Measurements from ENCODE around the gene KLK6. TPM values are rescaled to one million over a fixed set of nuclear protein-coding genes. Genes with fewer than 3 reads are reported as not detected.
A peak's percentile ranks its signal among the peaks of the same experiment; 100 is the strongest.

KLK6 gene
- polyA plus RNA-seq, 2 of the 4 experiments (the other 2 are of a cell fraction): 0.13 TPM; not detected in 1

DNA sequence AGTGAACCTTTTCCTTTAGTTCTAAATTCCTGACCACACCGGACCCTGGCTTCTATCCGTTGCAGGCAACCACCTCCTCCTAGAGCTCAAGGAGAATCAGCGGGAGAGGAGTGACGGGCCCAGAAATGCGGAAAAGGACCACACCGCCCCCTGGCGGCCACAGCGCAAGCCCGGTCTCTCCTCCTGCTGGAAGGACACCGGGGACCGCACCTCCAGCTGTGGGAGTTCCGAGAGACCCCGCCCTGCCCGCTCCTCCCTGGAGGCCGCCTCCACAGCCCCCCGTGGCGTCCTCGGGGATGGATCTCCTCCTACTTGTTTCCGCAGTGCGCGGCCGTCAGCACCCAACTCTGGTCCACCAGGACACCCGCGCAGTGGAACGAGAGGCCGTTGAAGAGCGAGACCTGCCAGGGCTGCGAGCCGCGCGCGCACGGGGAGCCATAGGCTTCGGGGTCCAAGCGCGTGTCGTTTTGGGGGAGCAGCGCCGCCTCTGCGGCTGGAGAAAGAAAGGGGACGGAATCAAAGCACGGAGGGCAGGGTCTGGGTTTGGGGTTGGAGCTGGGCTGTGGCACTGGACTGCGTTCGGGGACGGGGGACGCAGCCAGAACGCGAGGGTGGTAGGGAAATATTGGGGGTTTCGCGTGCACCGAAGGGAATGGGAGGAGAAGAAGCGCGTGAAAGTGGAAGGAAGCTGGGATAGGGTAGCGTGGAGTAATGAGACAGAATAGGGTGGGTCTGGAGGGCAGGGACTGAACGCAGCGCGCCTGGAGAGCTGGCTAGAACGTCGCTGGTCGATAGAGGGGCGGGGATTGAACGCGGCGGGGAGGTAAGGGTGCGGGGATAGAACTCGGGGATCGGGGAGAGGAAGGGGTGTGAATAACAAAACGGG, 47.6 kb upstream of the KLK6 start:
- ChIA-PET POLR2A (interaction anchor here (1.0 to 1.1 kb wide), 2 partner anchors 87 to 213 kb away, joined by 3 to 5 read pairs; no protein-coding TSS in a partner anchor), CTCF (interaction anchor here (0.5 to 8.8 kb wide), 51 partner anchors 9 to 644 kb away, joined by 3 to 147 read pairs (median 5); partner anchors contain the start of genes ACP4, KLK11, KLK6 and KLK8)
- peak; percentile 63 to 84 for ATAC-seq
- peaks cover 23% of the 10 kb centered on the region for H3K4me1 ChIP-seq
- H3K9me3 ChIP-seq: no peaks in the 10 kb centered on the region
- peak overlapping the region; percentile 92 for H3K4me2 ChIP-seq
- peak overlapping the region; percentile 42 for H3K4me3 ChIP-seq
- TF ChIP-seq HDAC2 (IDR thresholded peaks at IDR 0.05): peak; percentile 91
- peak; percentile 84 to 89 for TF ChIP-seq RAD21 (conservative IDR thresholded peaks at IDR 0.05 in 1 of 2, IDR thresholded peaks at IDR 0.05 in 1 of 2)
- no peak for TF ChIP-seq RFX5 (IDR thresholded peaks at IDR 0.05)
- TF ChIP-seq SMC3 (IDR thresholded peaks at IDR 0.05): peak; percentile 81
- peak; percentile 25; the same call in 1 of the 2 replicates for TF ChIP-seq MAX (IDR thresholded peaks at IDR 0.05)
- no peak for TF ChIP-seq POLR2A (IDR thresholded peaks at IDR 0.05; ENCODE audit: low read length)
- no peak for TF ChIP-seq CBX8 (IDR thresholded peaks at IDR 0.05)
- 0 out of 2 replicates have a peak, but pooled peaks have one; percentile 53 for TF ChIP-seq RNF2 (IDR thresholded peaks at IDR 0.05; ENCODE audit: borderline replicate concordance, low read depth)
- TF ChIP-seq CTCF (IDR thresholded peaks at IDR 0.05): peak; percentile 84
- no peak for TF ChIP-seq REST (IDR thresholded peaks at IDR 0.05)
- TF ChIP-seq ZSCAN20 (CRISPR knock-in tag; IDR thresholded peaks at IDR 0.05): no peak
- no peak for TF ChIP-seq JUN (IDR thresholded peaks at IDR 0.05)
- no peak for TF ChIP-seq NFE2L2 (conservative IDR thresholded peaks at IDR 0.05; ENCODE audit: low read length)
- no peak for TF ChIP-seq CHD4 (IDR thresholded peaks at IDR 0.05; ENCODE audit: borderline replicate concordance)
- no peak for TF ChIP-seq POLR2AphosphoS2 (conservative IDR thresholded peaks at IDR 0.05; ENCODE audit: low read length)
- no peak for TF ChIP-seq SREBF2 (IDR thresholded peaks at IDR 0.05)
- no peak for TF ChIP-seq TFCP2L1 (CRISPR knock-in tag; IDR thresholded peaks at IDR 0.05)
- 4% methylated on average over 56 of the region's 68 CpGs for whole genome bisulfite sequencing (ENCODE audit: missing lambda C conversion rate)
- peak; percentile 87 to 98 for DNase-seq (ENCODE audit: low read depth in 1 of 2, low spot score in 1 of 2)
- peak overlapping the region in 1 of 2 experiments; percentile 27; a peak in 1 of 6 replicates for H3K27ac ChIP-seq
- FAIRE-seq: no peak

GRCh38 chr19:51015691-51016267, 46.4 kb upstream of the KLK6 start:
- TF ChIP-seq ESRRA (IDR thresholded peaks at IDR 0.05; ENCODE audit: borderline replicate concordance, low read length) (no peak), CTCF (IDR thresholded peaks at IDR 0.05) (no peak), NR3C1 (IDR thresholded peaks at IDR 0.05) (no peak), EHF (CRISPR knock-in tag; IDR thresholded peaks at IDR 0.05) (no peak), MYC (IDR thresholded peaks at IDR 0.05; ENCODE audit: borderline replicate concordance, low read length) (no peak), PHF8 (IDR thresholded peaks at IDR 0.05; ENCODE audit: borderline replicate concordance, low read depth) (no peak)
- FAIRE-seq (no peak), DNase-seq (ENCODE audit: low read depth in 1 of 2, low spot score in 1 of 2) (no peak), ATAC-seq (no peak)
- H3K9me3 ChIP-seq: no peaks in the 10 kb centered on the region
- H3K4me2 ChIP-seq: no peak overlapping the region
- ChIA-PET CTCF (interaction anchor here (1.0 to 8.8 kb wide), 18 partner anchors 13 to 304 kb away, joined by 3 to 147 read pairs (median 6); partner anchors contain the start of gene KLK8), POLR2A (no interaction called here)
- H3K4me3 ChIP-seq: no peak overlapping the region
- peaks cover 23% of the 10 kb centered on the region for H3K4me1 ChIP-seq
- 66% methylated on average over 19 of the region's 19 CpGs for WGBS (ENCODE audit: missing lambda C conversion rate)
- H3K27ac ChIP-seq: no peak overlapping the region
